IMR-90 (cell line): ENCODE results near the gene MAP7. TPM values are rescaled to one million over a fixed set of nuclear protein-coding genes. Genes with fewer than 3 reads are reported as not detected.

Experiments used
- ATAC-seq: fragments of 200-7000 bp; cut with Tn5 transposase; 2 replicates; pipeline ENCODE4 v1.9.1; 2020; ENCODE audit warnings: low read depth, mild to moderate bottlenecking, moderate library complexity
- BruUV-seq: library from RNA; stranded (reverse); fragments of 400-500 nt; replicated peaks from 2 replicates; lab custom pipeline; 2021; lab: Mats Ljungman, UMichigan
- CTCF ChIA-PET: fragments of 300-600 bp; formaldehyde crosslinking; extraction: SDS; loops from one replicate; lab custom pipeline; 2021; ENCODE audit warnings: antibody characterized with exemption; lab: Yijun Ruan, JAX
- POLR2A ChIA-PET: fragments of 300-600 bp; sonication (Branson Sonifier 250); formaldehyde crosslinking; loops from one replicate; lab custom pipeline; 2022; ENCODE audit warnings: antibody characterized with exemption; ENCODE audit not compliant: unreplicated experiment; lab: Charles Lee
- DNase-seq: peaks from one replicate; pipeline ENCODE4 v3.0.0; 2013
- H2AFZ ChIP-seq: replicated peaks from 2 replicates; pipeline ENCODE3; 2013; ENCODE audit warnings: low read length, mild to moderate bottlenecking; ENCODE audit not compliant: poor library complexity
- H2AK5ac ChIP-seq: 2 replicates; pipeline ENCODE4 v1.6.1; 2013; ENCODE audit warnings: low read depth, low read length, inconsistent platforms
- H2AK9ac ChIP-seq: replicated peaks from 2 replicates; pipeline ENCODE3; 2013; ENCODE audit warnings: mild to moderate bottlenecking, low read depth, low read length, moderate library complexity; ENCODE audit not compliant: poor library complexity
- H2BK120ac ChIP-seq: 2 replicates; pipeline ENCODE4 v1.6.1; 2013; ENCODE audit warnings: low read depth, low read length, inconsistent platforms
- H2BK15ac ChIP-seq: 3 replicates; pipeline ENCODE4 v1.6.1; 2013; ENCODE audit warnings: low read depth, low read length, inconsistent platforms
- H2BK20ac ChIP-seq: 2 replicates; pipeline ENCODE4 v1.6.1; 2013; ENCODE audit warnings: low read depth, mild to moderate bottlenecking, inconsistent platforms, low read length, moderate library complexity
- H2BK5ac ChIP-seq: 2 replicates; pipeline ENCODE4 v1.6.1; 2013; ENCODE audit warnings: mild to moderate bottlenecking, low read depth, low read length, inconsistent platforms; ENCODE audit not compliant: poor library complexity, severe bottlenecking
- H3K14ac ChIP-seq: replicated peaks from 2 replicates; pipeline ENCODE4 v1.6.1; 2013; ENCODE audit warnings: low read depth, low read length, inconsistent platforms
- H3K18ac ChIP-seq: 2 replicates; pipeline ENCODE4 v1.6.1; 2013; ENCODE audit warnings: low read depth, low read length, control low read depth
- H3K23ac ChIP-seq: 2 replicates; pipeline ENCODE4 v1.6.1; 2013; ENCODE audit warnings: low read depth, low read length, inconsistent platforms
- H3K27ac ChIP-seq: 2 replicates; pipeline ENCODE4 v1.5.1; 2013; ENCODE audit warnings: mild to moderate bottlenecking, control low read depth, low read length; ENCODE audit not compliant: insufficient read depth
- H3K27me3 ChIP-seq: 2 replicates; pipeline ENCODE4 v1.6.1; 2013; ENCODE audit warnings: low read length; ENCODE audit not compliant: control insufficient read depth, insufficient read depth
- H3K36me3 ChIP-seq: 2 replicates; pipeline ENCODE4 v1.6.1; 2013; ENCODE audit warnings: low read length, mixed read lengths; ENCODE audit not compliant: control insufficient read depth, insufficient read depth
- H3K4ac ChIP-seq: 2 replicates; pipeline ENCODE4 v1.6.1; 2013; ENCODE audit warnings: low read depth, low read length, inconsistent platforms
- H3K4me1 ChIP-seq: 2 replicates; pipeline ENCODE4 v1.6.1; 2013; ENCODE audit warnings: low read length, mixed read lengths; ENCODE audit not compliant: control insufficient read depth, insufficient read depth
- H3K4me2 ChIP-seq: 2 replicates; pipeline ENCODE4 v1.6.1; 2013; ENCODE audit warnings: low read depth, mild to moderate bottlenecking, control low read depth, low read length, moderate library complexity
- H3K4me3 ChIP-seq: 2 replicates; pipeline ENCODE4 v1.5.1; 2013; ENCODE audit warnings: low read depth, mild to moderate bottlenecking, control low read depth, low read length, moderate library complexity; ENCODE audit not compliant: insufficient read depth
- H3K56ac ChIP-seq: 2 replicates; pipeline ENCODE4 v1.6.1; 2013; ENCODE audit warnings: low read length, inconsistent platforms; ENCODE audit not compliant: insufficient read depth; ENCODE audit errors: extremely low read depth
- H3K79me1 ChIP-seq, 2 experiments: 2 replicates each; pipeline ENCODE4 v1.6.1; 2013; ENCODE audit warnings: low read length in 2 of 2, inconsistent platforms in 1 of 2, low read depth in 1 of 2
- H3K9ac ChIP-seq: 2 replicates; pipeline ENCODE4 v1.6.1; 2013; ENCODE audit warnings: low read depth, low read length, control low read depth
- H3K9me1 ChIP-seq: 2 replicates; pipeline ENCODE4 v1.6.1; 2013; ENCODE audit warnings: low read length, inconsistent platforms; ENCODE audit not compliant: insufficient read depth
- H3K9me3 ChIP-seq: 2 replicates; pipeline ENCODE4 v1.6.1; 2013; ENCODE audit warnings: low read length; ENCODE audit not compliant: control insufficient read depth, insufficient read depth
- H4K20me1 ChIP-seq: 2 replicates; pipeline ENCODE4 v1.6.1; 2013; ENCODE audit warnings: low read length, inconsistent platforms; ENCODE audit not compliant: insufficient read depth
- H4K5ac ChIP-seq: 2 replicates; pipeline ENCODE4 v1.6.1; 2013; ENCODE audit warnings: mild to moderate bottlenecking, low read depth, low read length, control low read depth
- H4K8ac ChIP-seq, 2 experiments: 2 replicates each; pipeline ENCODE4 v1.6.1; 2013; ENCODE audit warnings: low read depth in 2 of 2, low read length in 2 of 2, control low read depth in 1 of 2, inconsistent platforms in 1 of 2
- H4K91ac ChIP-seq: 2 replicates; pipeline ENCODE4 v1.6.1; 2013; ENCODE audit warnings: low read depth, low read length, inconsistent platforms; ENCODE audit not compliant: insufficient read depth
- FOS ChIP-seq: fragments of 150-350 bp; IDR thresholded peaks from 2 replicates; pipeline ENCODE4 v1.6.1; 2016; ENCODE audit warnings: low read depth, low read length
- MAZ ChIP-seq: IDR thresholded peaks from 2 replicates; pipeline ENCODE4 v1.6.1; 2012; ENCODE audit warnings: low read depth, mild to moderate bottlenecking, low read length, improper control_type of control experiment, moderate library complexity, borderline replicate concordance
- WGBS, 2 experiments: methylation state at CpG; one replicate each; pipeline versions ENCODE4 v1.1.5 to v1.1.7; 2013; ENCODE audit warnings: missing lambda C conversion rate in 2 of 2; ENCODE audit not compliant: insufficient read length in 1 of 2; ENCODE audit errors: extremely low coverage in 2 of 2; 5-methylcytosine and 5-hydroxymethylcytosine counted together
- dilution Hi-C: fragments of 300-500 bp; cut with HindIII; formaldehyde crosslinking; loops from one replicate; pipeline ENCODE4 v1.14.3; 2018; ENCODE audit warnings: low sequenced_read_pairs; ENCODE audit not compliant: unreplicated experiment
- in situ Hi-C: fragments of 300-500 bp; cut with MboI; formaldehyde crosslinking; loops from 3 replicates; pipeline ENCODE4 v1.14.3; 2019; ENCODE audit warnings: low sequenced_read_pairs, inconsistent platforms, mixed read lengths
- intact Hi-C: fragments of 100-400 bp; cut with micrococcal nuclease; formaldehyde crosslinking; loops from 2 replicates; pipeline ENCODE4 v1.10.0; 2022
- polyA plus RNA-seq, 3 experiments: library from polyadenylated mRNA; depleted of rRNA; stranded (reverse); fragments of >200 nt; gene quantifications; 2 replicates each; pipeline ENCODE4 v1.2.3, GENCODE V29; 2012; ENCODE audit warnings: low replicate concordance in 1 of 3
- total RNA-seq: library from RNA; depleted of rRNA; stranded (reverse); fragments of >200 nt; gene quantifications from 2 replicates; pipeline ENCODE4 v1.2.3, GENCODE V29; 2012

Gene MAP7
- total and polyA plus RNA-seq, 2 of the 4 experiments (the other 2 are of a cell fraction), result 0.19 to 0.36 TPM

- Histone ChIP-seq H3K14ac (no peak overlapping the region), H3K23ac (no peak overlapping the region), H2AK5ac (no peak overlapping the region), H3K9me3 (no peaks in the 10 kb centered on the region), H3K4ac (no peak overlapping the region), H3K79me1 (no peaks in the 10 kb centered on the region), H3K9ac (no peak overlapping the region), H3K9me1 (no peaks in the 10 kb centered on the region), H3K4me3 (no peak overlapping the region), H2AFZ (no peak overlapping the region), H4K91ac (no peak overlapping the region), H4K5ac (no peak overlapping the region), H2AK9ac (no peak overlapping the region), H3K36me3 (peaks cover 1% of the 10 kb centered on the region; the same call in 1 of the 2 replicates), H2BK15ac (no peak overlapping the region), H2BK120ac (no peak overlapping the region), H4K8ac (no peak overlapping the region), H3K18ac (no peak overlapping the region), H3K27ac (no peak overlapping the region), H2BK5ac (no peak overlapping the region), H3K56ac (no peak overlapping the region), H3K4me1 (peaks cover 3% of the 10 kb centered on the region; the same call in 1 of the 2 replicates), H2BK20ac (no peak overlapping the region), H3K27me3 (peaks cover 26% of the 10 kb centered on the region), H4K20me1 (no peaks in the 10 kb centered on the region), H3K4me2 (no peak overlapping the region)
- BruUV-seq, result no TSS peak
- CTCF ChIA-PET, result interaction anchor here (1.1 kb wide), 1 partner anchor 8 kb away, joined by 4 read pairs; no protein-coding TSS in a partner anchor
- DNase-seq (no peak), ATAC-seq (no peak)
- dilution Hi-C loops (no loop called here), intact Hi-C loops (no loop called here), in situ Hi-C loops (no loop called here)
- TF ChIP-seq FOS (no peak), MAZ (no peak)
- WGBS, 2 experiments, result 36% methylated on average over 2 of the region's 4 CpGs; no CpG with 5 or more reads in 1 of the 2 experiments
- POLR2A ChIA-PET, result no interaction called here
Observed at GRCh38 chr6:136552054-136552453, 1.8 kb upstream of the MAP7 start.
